Stimulated activated CD8-positive, alpha-beta memory T cell treated with anti-CD3 and anti-CD28 coated beads, Interleukin-15, amount 100 ng/mL, for 4 hours (primary cell): ENCODE measurements around the gene BBS4.
"Not testable (repeated sequence)": the region's sequence is repeated elsewhere in the genome, so short reads cannot be mapped to it uniquely, and the experiment has no call there.

Experiments
- DNase-seq, 2 donors: peaks; one replicate each; pipeline ENCODE4 v3.0.0-alpha.2; 2020; ENCODE audit warnings: low read depth in 2 of 2

BBS4 gene

GRCh38 chr15:72700076-72700475 is 14.1 kb downstream of the BBS4 start:
- DNase-seq = no peak

GRCh38 chr15:72706266-72706665 is 20.3 kb downstream of the BBS4 start:
- DNase-seq = no peak

GRCh38 chr15:72708551-72709303 is 22.7 kb downstream of the BBS4 start:
- DNase-seq = not testable (repeated sequence)

- DNase-seq = peak; percentile 13 to 57
Observed at GRCh38 chr15:72722071-72722696, 36.2 kb downstream of the BBS4 start.

- no peak for DNase-seq
Observed at GRCh38 chr15:72724028-72724427, 38.0 kb downstream of the BBS4 start.

- DNase-seq = no peak
Observed at GRCh38 chr15:72725446-72725845, 39.4 kb downstream of the BBS4 start.

GRCh38 chr15:72725851-72726250 is 39.8 kb downstream of the BBS4 start:
- not testable (repeated sequence) for DNase-seq

- no peak for DNase-seq
Observed at GRCh38 chr15:72727154-72727553, 41.1 kb downstream of the BBS4 start.

- not testable (repeated sequence) for DNase-seq
Observed at GRCh38 chr15:72728249-72728648, 42.2 kb downstream of the BBS4 start.

GRCh38 chr15:72728821-72729220 is 42.8 kb downstream of the BBS4 start:
- DNase-seq = no peak

- no peak for DNase-seq
Observed at GRCh38 chr15:72732086-72732485, 46.1 kb downstream of the BBS4 start.

GRCh38 chr15:72732516-72732915 is 46.5 kb downstream of the BBS4 start:
- no peak for DNase-seq

GRCh38 chr15:72733941-72734738 is 48.1 kb downstream of the BBS4 start:
- DNase-seq = no peak

GRCh38 chr15:72735111-72735510 is 49.1 kb downstream of the BBS4 start:
- no peak for DNase-seq

- DNase-seq = no peak
Observed at GRCh38 chr15:72737061-72737460, 51.1 kb downstream of the BBS4 start.

- no peak for DNase-seq
Observed at GRCh38 chr15:72737723-72738122, 51.7 kb downstream of the BBS4 start.

- DNase-seq = no peak
Observed at GRCh38 chr15:72740219-72740618, 54.2 kb downstream of the BBS4 start.

GRCh38 chr15:72749700-72750099 is 63.7 kb downstream of the BBS4 start:
- no peak for DNase-seq

GRCh38 chr15:72751751-72752455 is 65.9 kb downstream of the BBS4 start:
- no peak for DNase-seq

GRCh38 chr15:72754096-72754495 is 68.1 kb downstream of the BBS4 start:
- DNase-seq = no peak

GRCh38 chr15:72758182-72758581 is 72.2 kb downstream of the BBS4 start:
- no peak for DNase-seq
